ENCODE results near the gene SLC35F1.

The SLC35F1 gene

DNA sequence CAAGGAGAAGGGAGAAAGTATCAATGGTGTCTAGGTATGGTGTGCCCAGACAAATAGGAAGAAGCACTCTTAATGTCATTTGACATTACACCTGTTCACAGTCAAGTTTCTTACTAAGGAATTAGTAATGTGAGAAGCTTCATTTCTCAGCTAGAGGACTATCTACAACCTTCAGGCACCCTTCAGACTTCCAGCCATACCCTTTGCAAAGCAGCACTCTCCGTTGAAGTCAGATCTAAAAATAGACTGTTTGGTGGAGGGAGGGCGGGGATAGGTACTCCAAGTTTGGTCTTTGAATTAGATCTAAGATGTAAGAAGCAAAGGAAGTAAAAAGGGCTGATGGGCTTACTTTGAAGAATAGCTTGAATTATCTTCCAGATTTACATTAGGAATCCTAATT is 311.1 kb downstream of the SLC35F1 start:
- no peak overlapping the region for H3K4me3 ChIP-seq (ENCODE audit: low read length)
- no peak for DNase-seq (ENCODE audit: low read depth)
- TF ChIP-seq, protein P1, sequence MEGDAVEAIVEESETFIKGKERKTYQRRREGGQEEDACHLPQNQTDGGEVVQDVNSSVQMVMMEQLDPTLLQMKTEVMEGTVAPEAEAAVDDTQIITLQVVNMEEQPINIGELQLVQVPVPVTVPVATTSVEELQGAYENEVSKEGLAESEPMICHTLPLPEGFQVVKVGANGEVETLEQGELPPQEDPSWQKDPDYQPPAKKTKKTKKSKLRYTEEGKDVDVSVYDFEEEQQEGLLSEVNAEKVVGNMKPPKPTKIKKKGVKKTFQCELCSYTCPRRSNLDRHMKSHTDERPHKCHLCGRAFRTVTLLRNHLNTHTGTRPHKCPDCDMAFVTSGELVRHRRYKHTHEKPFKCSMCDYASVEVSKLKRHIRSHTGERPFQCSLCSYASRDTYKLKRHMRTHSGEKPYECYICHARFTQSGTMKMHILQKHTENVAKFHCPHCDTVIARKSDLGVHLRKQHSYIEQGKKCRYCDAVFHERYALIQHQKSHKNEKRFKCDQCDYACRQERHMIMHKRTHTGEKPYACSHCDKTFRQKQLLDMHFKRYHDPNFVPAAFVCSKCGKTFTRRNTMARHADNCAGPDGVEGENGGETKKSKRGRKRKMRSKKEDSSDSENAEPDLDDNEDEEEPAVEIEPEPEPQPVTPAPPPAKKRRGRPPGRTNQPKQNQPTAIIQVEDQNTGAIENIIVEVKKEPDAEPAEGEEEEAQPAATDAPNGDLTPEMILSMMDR (IDR thresholded peaks at IDR 0.05; ENCODE audit: insufficient read depth, low read depth, low read length, missing control alignments) = no peak

DNA sequence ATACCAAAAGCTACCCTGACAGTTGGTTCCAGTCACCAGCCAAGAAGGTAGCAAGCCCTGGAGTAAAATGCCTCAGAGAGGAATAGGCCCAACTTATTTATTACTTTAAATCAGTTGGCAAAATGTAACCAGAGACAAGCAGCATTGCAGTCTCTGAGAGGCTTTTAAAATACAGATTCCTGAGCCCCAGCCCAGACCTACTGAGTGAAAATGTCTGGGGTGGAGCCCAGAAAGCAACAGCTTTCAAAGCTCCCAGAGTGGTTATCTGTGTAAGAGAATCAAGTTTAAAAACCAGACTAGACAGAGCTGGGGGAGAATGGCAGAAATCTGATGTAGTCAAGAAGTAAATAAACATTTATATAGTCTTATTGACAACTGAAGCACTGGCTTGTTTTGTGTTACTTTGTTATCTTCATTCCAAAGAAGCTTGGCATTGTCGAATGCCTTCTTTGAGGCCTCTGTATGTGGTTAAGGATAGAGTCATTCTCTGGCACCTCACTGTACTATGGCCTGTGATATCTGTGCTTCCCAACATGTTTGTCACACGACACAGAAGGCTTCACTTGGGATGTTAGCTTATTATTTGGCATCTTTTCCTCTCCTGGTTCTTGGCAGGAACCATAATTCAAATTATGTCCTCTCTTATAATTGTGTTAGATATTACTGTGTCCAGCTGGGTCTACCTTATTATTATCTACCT is 313.5 kb downstream of the SLC35F1 start:
- TF ChIP-seq, protein P1 (IDR thresholded peaks at IDR 0.05; ENCODE audit: insufficient read depth, low read depth, low read length, missing control alignments) = no peak
- no peak for DNase-seq (ENCODE audit: low read depth)
- H3K4me3 ChIP-seq (ENCODE audit: low read length) = no peak overlapping the region

DNA sequence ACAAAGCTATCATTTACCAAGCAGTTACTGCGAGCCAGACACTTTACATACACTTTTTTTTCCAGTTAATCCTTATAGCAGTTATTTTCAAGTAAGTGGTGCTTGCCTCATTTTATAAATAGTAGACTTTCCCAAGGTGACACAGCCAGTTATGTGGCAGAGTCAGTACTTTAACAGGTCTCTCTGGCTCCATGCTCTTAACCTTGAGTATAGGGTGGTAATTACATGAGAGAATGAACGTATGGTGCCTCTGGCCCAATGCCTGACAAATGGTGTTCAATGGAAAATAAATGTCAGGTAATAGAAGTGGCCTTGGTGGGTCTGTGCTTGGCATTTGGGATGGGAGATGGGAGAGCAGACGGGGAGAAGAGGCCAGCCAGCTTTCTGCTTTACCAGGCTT is 316.3 kb downstream of the SLC35F1 start:
- TF ChIP-seq, protein P1 (IDR thresholded peaks at IDR 0.05; ENCODE audit: insufficient read depth, low read depth, low read length, missing control alignments) = no peak

DNA sequence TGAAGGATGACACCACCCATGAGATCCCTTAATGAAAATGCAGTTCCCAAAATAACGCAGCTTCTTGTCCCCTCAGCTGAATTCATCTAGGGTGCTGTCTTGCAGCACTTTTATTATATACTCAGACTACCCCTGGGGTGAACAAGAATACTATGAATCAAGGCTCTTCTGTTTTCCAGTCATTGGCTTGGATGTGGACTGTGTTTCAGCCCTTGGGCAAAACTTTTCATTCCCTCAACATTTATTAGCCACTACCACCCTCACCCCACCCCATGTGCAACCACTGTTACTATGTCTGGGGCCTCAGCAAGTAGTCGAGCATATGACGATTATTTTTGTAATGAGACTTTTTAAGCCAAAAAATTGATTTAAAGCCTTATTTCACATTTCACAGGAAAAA is 321.8 kb downstream of the SLC35F1 start:
- no peak for DNase-seq (ENCODE audit: low read depth)
- H3K4me3 ChIP-seq (ENCODE audit: low read length) = no peak overlapping the region
- TF ChIP-seq, protein P1 (IDR thresholded peaks at IDR 0.05; ENCODE audit: insufficient read depth, low read depth, low read length, missing control alignments) = no peak

More for the DNA sequence above, 316.3 kb downstream of the SLC35F1 start:
- DNase-seq (ENCODE audit: low read depth) = no peak
- no peak overlapping the region for H3K4me3 ChIP-seq (ENCODE audit: low read length)

DNA sequence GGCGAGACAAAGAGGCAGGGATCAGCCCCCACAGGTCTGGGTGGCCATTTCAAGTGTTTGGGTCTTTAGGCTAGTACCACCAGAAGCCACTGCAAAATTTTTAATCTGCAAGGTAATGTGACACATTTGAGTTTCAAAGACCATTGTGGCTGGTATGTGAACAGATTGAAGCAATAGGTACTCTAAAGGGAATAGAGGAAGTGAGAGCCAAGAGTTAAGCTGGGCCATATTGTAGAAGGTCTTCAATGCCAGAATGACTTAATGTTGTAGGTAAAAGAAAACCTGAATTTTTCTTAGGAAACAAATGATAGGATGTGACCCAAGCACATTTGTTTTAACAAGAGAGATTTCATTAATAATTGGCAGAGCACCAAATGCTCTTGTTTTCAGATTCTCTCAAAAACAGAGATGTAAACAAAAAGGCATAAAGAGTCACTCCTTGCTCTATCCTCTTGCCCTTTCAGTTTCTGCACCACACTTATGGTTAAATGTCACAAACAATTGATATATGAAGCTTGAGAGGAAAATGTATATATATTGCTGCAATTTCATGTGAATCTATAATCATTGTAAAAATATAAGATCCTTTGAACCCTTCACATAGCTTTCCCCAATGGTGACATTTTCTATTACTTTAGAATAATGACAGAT is 333.9 kb downstream of the SLC35F1 start:
- H3K4me3 ChIP-seq (ENCODE audit: low read length) = no peak overlapping the region
- DNase-seq (ENCODE audit: low read depth) = no peak
- TF ChIP-seq, protein P1 (IDR thresholded peaks at IDR 0.05; ENCODE audit: insufficient read depth, low read depth, low read length, missing control alignments) = no peak

DNA sequence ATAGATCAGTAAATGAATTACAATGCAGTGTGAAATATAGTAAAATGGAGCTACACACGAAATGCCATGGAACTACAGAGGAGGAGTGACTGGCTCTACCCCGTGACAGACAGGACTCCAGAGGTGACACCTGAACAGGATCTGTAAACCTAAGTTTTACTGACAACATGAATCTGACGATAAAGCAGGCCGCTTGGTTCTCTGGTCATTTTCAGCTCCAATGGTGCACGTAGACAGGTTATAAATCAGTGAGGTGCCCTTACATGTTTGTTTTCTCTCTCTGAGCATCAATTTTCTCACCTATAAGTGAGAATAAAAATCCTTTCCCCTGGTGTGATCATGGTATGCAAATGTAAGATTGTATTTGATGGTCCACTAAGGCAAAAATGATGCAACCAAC is 339.3 kb downstream of the SLC35F1 start:
- no peak overlapping the region for H3K4me3 ChIP-seq (ENCODE audit: low read length)
- TF ChIP-seq, protein P1 (IDR thresholded peaks at IDR 0.05; ENCODE audit: insufficient read depth, low read depth, low read length, missing control alignments) = no peak
- DNase-seq (ENCODE audit: low read depth) = no peak
